A549 (cell line): ENCODE results near the gene KIF16B. TPM values are rescaled to one million over a fixed set of nuclear protein-coding genes. Genes with fewer than 3 reads are reported as not detected.
"Not testable (repeated sequence)": the region's sequence is repeated elsewhere in the genome, so short reads cannot be mapped to it uniquely, and the experiment has no call there.

Source experiments
- ATAC-seq, 2 experiments: fragments of 200-7000 bp in 1 of 2; fragments of >200 bp in 1 of 2; cut with Nextera tagmentation in 1 of 2; cut with Tn5 transposase in 1 of 2; 3 replicates each; pipeline versions ENCODE4 v1.8.0 to v1.9.1; 2018 to 2020; ENCODE audit warnings: mild to moderate bottlenecking in 1 of 2, moderate library complexity in 1 of 2
- CTCF ChIA-PET: fragments of 300-600 bp; sonication (Branson Sonifier 250); formaldehyde crosslinking; extraction: SDS; loops from one replicate; lab custom pipeline; 2021; ENCODE audit warnings: antibody characterized with exemption, inconsistent platforms; lab: Yijun Ruan, JAX
- POLR2A ChIA-PET: fragments of 350-600 bp; formaldehyde crosslinking; extraction: SDS; loops from one replicate; lab custom pipeline; 2021; ENCODE audit warnings: antibody characterized with exemption, inconsistent platforms; lab: Yijun Ruan, JAX
- DNase-seq, 2 experiments: peaks; one replicate each; pipeline versions ENCODE4 v3.0.0 to v3.0.0-alpha.2; 2011 to 2016; ENCODE audit warnings: low read depth in 1 of 2, low spot score in 1 of 2
- FAIRE-seq: peaks from 2 replicates; lab custom pipeline; 2011; peaks lifted over from hg19 to GRCh38; lab: Jason Lieb, UNC
- H3K27ac ChIP-seq, 2 experiments: fragments of >200 bp; sonication (Bioruptor Twin); formaldehyde crosslinking; 3 replicates each; pipeline ENCODE4 v1.5.1; 2016 to 2017
- H3K4me1 ChIP-seq: fragments of >200 bp; sonication (Bioruptor Twin); formaldehyde crosslinking; 3 replicates; pipeline ENCODE4 v1.6.1; 2016
- H3K4me2 ChIP-seq: fragments of >200 bp; sonication (Bioruptor Twin); formaldehyde crosslinking; 3 replicates; pipeline ENCODE4 v1.6.1; 2016
- H3K4me3 ChIP-seq: fragments of >200 bp; sonication (Bioruptor Twin); formaldehyde crosslinking; 3 replicates; pipeline ENCODE4 v1.5.1; 2016
- H3K9me3 ChIP-seq: fragments of >200 bp; sonication (Bioruptor Twin); formaldehyde crosslinking; 3 replicates; pipeline ENCODE4 v1.6.1; 2016
- BCL3 ChIP-seq: fragments of >200 bp; sonication (Bioruptor Twin); formaldehyde crosslinking; IDR thresholded peaks from 3 replicates; pipeline ENCODE4 v1.6.1; 2016
- CEBPB ChIP-seq, 2 experiments: fragments of >200 bp in 1 of 2; sonication (Bioruptor Twin) in 1 of 2; formaldehyde crosslinking in 1 of 2; IDR thresholded peaks; 2 replicates each; pipeline ENCODE4 v1.6.1; 2012 to 2016
- CTCF ChIP-seq: fragments of >200 bp; sonication (Bioruptor Twin); formaldehyde crosslinking; IDR thresholded peaks from 3 replicates; pipeline ENCODE4 v1.5.1; 2016
- EHF ChIP-seq: fragments of 250-450 bp; sonication (Bioruptor Pico); IDR thresholded peaks from 2 replicates; pipeline ENCODE4 v1.5.0; 2020; ENCODE audit warnings: mild to moderate bottlenecking
- FOXS1 ChIP-seq: fragments of 250-450 bp; sonication (Bioruptor Pico); IDR thresholded peaks from 2 replicates; pipeline ENCODE4 v1.5.0; 2020; ENCODE audit warnings: mild to moderate bottlenecking, moderate library complexity
- JUN ChIP-seq, 2 experiments: fragments of >200 bp; sonication (Bioruptor Twin); formaldehyde crosslinking; IDR thresholded peaks; 2 replicates in 1 of 2; 3 replicates in 1 of 2; pipeline ENCODE4 v1.6.1; 2016 to 2017
- KDM1A ChIP-seq: fragments of 200-600 bp; sonication (generic); IDR thresholded peaks from 2 replicates; pipeline ENCODE4 v1.6.1; 2016; ENCODE audit warnings: low read depth, mild to moderate bottlenecking
- MAFK ChIP-seq: fragments of 450-650 bp; IDR thresholded peaks from 2 replicates; pipeline ENCODE4 v1.6.1; 2014; ENCODE audit not compliant: partially characterized antibody
- PHF8 ChIP-seq: fragments of 200-600 bp; sonication (generic); IDR thresholded peaks from 2 replicates; pipeline ENCODE4 v1.6.1; 2016; ENCODE audit warnings: low read depth, mild to moderate bottlenecking, antibody characterized with exemption, moderate library complexity, borderline replicate concordance
- RFX5 ChIP-seq: fragments of 450-650 bp; IDR thresholded peaks from 2 replicates; pipeline ENCODE4 v1.7.1; 2014; ENCODE audit warnings: antibody characterized with exemption, mild to moderate bottlenecking, moderate library complexity
- SREBF2 ChIP-seq: fragments of 450-650 bp; IDR thresholded peaks from 2 replicates; pipeline ENCODE4 v1.6.1; 2014; ENCODE audit warnings: mild to moderate bottlenecking, moderate library complexity
- ZNF302 ChIP-seq: fragments of 250-450 bp; sonication (Bioruptor Pico); IDR thresholded peaks from 2 replicates; pipeline ENCODE4 v1.9.0; 2021; ENCODE audit warnings: inconsistent platforms, mild to moderate bottlenecking, moderate library complexity
- WGBS: methylation state at CpG from one replicate; pipeline ENCODE4 v1.1.6; 2017; ENCODE audit errors: missing lambda C conversion rate; 5-methylcytosine and 5-hydroxymethylcytosine counted together
- polyA plus RNA-seq, 4 experiments: library from polyadenylated mRNA; depleted of rRNA in 3 of 4; stranded (reverse); fragments of >200 nt; fragmentation: RNase III in 1 of 4; extraction: RNeasy Plus Mini Kit Qiagen cat#74134 plus additional on column Dnase treatment in 1 of 4; gene quantifications; 2 replicates in 3 of 4; 3 replicates in 1 of 4; pipeline ENCODE4 v1.2.3, GENCODE V29; 2011 to 2017

KIF16B gene
- polyA plus RNA-seq, 2 of the 4 experiments (the other 2 are of a cell fraction), result 14.1 to 23.3 TPM

GRCh38 chr20:16564079-16564478, 9.2 kb downstream of the KIF16B start:
- WGBS, result 68% methylated on average over 5 of the region's 5 CpGs
- DNase-seq, H3K9me3 ChIP-seq, H3K4me2 ChIP-seq, POLR2A ChIA-PET, H3K4me1 ChIP-seq, H3K4me3 ChIP-seq, CTCF ChIA-PET, H3K27ac ChIP-seq, FAIRE-seq, ATAC-seq: not testable (repeated sequence)
- TF ChIP-seq KDM1A, result peak; percentile 72; the same call in 1 of the 2 replicates

GRCh38 chr20:16563066-16563806, 10.0 kb downstream of the KIF16B start:
- Histone ChIP-seq H3K9me3 (no peaks in the 10 kb centered on the region), H3K4me1 (no peaks in the 10 kb centered on the region), H3K4me2 (no peak overlapping the region), H3K4me3 (no peak overlapping the region), H3K27ac (no peak overlapping the region)
- no peak for FAIRE-seq
- no peak for ATAC-seq
- POLR2A ChIA-PET, result no interaction called here
- TF ChIP-seq ZNF302 (CRISPR knock-in tag) (no peak), EHF (no peak), BCL3 (no peak)
- WGBS, result 73% methylated on average over 5 of the region's 5 CpGs
- CTCF ChIA-PET, result interaction anchor here (1.4 kb wide), 1 partner anchor 9 kb away, joined by 4 read pairs; no protein-coding TSS in a partner anchor
- DNase-seq, result no peak

- Histone ChIP-seq H3K4me2 (no peak overlapping the region), H3K4me1 (no peaks in the 10 kb centered on the region), H3K4me3 (no peak overlapping the region), H3K9me3 (no peaks in the 10 kb centered on the region), H3K27ac (no peak overlapping the region)
- ChIA-PET CTCF (interaction anchor here (1.4 kb wide), 1 partner anchor 8 kb away, joined by 4 read pairs; no protein-coding TSS in a partner anchor), POLR2A (no interaction called here)
- DNase-seq, result no peak
- FAIRE-seq, result no peak
- ATAC-seq, result no peak
- TF ChIP-seq BCL3, result no peak
- TF ChIP-seq FOXS1 (CRISPR knock-in tag), result no peak
- 77% methylated on average over 10 of the region's 10 CpGs for WGBS
Measured at GRCh38 chr20:16562259-16562658, 11.0 kb downstream of the KIF16B start.

GRCh38 chr20:16560661-16561060, 12.6 kb downstream of the KIF16B start:
- Histone ChIP-seq H3K9me3 (no peaks in the 10 kb centered on the region), H3K27ac (no peak overlapping the region), H3K4me1 (peaks cover 10% of the 10 kb centered on the region), H3K4me2 (no peak overlapping the region), H3K4me3 (no peak overlapping the region)
- TF ChIP-seq PHF8 (no peak), RFX5 (no peak), CEBPB (IDR thresholded peaks at IDR 0.05) (no peak), SREBF2 (no peak), JUN (IDR thresholded peaks at IDR 0.05) (no peak), MAFK (no peak), CTCF (no peak)
- ATAC-seq (no peak), DNase-seq (no peak), FAIRE-seq (no peak)
- ChIA-PET CTCF (interaction anchor here (0.8 to 1.4 kb wide), 2 partner anchors 14 to 33 kb away, joined by 3 read pairs; no protein-coding TSS in a partner anchor), POLR2A (no interaction called here)
- 90% methylated on average over 9 of the region's 9 CpGs for WGBS
